Brain microvascular endothelial cell (primary cell): ENCODE data around the gene COL27A1.

Experiments
- DNase-seq: peaks from one replicate; pipeline ENCODE4 v3.0.0-alpha.2; 2020
- H3K27ac ChIP-seq: fragments of 250-450 bp; sonication (Bioruptor Pico); 2 replicates; pipeline ENCODE4 v1.5.1; 2020; ENCODE audit warnings: mild to moderate bottlenecking, moderate library complexity
- H3K27me3 ChIP-seq: fragments of 250-450 bp; sonication (Bioruptor Pico); replicated peaks from 2 replicates; pipeline ENCODE4 v1.5.1; 2020; ENCODE audit warnings: mild to moderate bottlenecking
- H3K36me3 ChIP-seq: fragments of 250-450 bp; sonication (Bioruptor Pico); replicated peaks from 2 replicates; pipeline ENCODE4 v1.5.1; 2020; ENCODE audit warnings: mild to moderate bottlenecking
- H3K4me3 ChIP-seq: 2 replicates; pipeline ENCODE4 v1.5.1; 2011; ENCODE audit warnings: low read depth, mild to moderate bottlenecking, control low read depth, low read length, moderate library complexity
- in situ Hi-C: cut with HindIII; loops from 2 replicates; pipeline ENCODE4 v1.10.0; 2017; ENCODE audit warnings: low sequenced_read_pairs, low pct_ligation_motif_present
- TF ChIP-seq, protein P1 (sequence below): IDR thresholded peaks from 2 replicates; pipeline ENCODE4 v1.5.1; 2011; ENCODE audit warnings: low read depth, mild to moderate bottlenecking, moderate library complexity, low read length, control low read depth, inconsistent platforms; ENCODE audit errors: missing control alignments

Gene COL27A1

DNA sequence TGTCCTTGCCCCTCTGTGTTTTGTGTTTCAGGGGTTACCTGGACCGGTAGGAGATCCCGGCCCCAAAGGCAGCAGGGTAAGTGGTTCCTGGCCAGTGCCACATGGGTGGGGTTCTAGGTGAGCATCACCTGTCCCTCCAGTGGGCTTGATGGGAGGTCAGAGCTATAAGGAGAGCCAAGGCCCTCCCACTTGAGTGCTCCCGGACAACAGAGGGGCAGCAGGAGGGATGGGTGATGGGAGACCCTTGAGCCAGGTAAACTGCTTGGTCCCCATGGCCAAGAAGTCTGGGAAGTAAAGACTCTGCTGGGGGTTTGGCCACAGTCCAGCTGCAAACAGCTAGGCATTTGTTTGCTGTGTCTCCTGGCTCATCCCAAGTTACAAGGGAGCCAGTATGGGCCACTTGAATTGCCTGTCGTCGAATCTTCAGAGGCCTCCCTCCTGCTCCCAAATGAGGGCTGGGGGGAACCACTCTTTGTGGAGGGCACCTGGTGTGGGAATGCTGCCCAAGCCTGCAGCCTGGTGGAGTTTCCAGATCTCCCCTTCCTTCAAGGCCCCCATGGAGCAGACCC lies 51.0 kb downstream of the COL27A1 start:
- H3K27me3 ChIP-seq: no peaks in the 10 kb centered on the region
- in situ Hi-C loops: no loop called here
- no peaks in the 10 kb centered on the region for H3K36me3 ChIP-seq
- H3K4me3 ChIP-seq: no peak overlapping the region
- TF ChIP-seq, protein P1, sequence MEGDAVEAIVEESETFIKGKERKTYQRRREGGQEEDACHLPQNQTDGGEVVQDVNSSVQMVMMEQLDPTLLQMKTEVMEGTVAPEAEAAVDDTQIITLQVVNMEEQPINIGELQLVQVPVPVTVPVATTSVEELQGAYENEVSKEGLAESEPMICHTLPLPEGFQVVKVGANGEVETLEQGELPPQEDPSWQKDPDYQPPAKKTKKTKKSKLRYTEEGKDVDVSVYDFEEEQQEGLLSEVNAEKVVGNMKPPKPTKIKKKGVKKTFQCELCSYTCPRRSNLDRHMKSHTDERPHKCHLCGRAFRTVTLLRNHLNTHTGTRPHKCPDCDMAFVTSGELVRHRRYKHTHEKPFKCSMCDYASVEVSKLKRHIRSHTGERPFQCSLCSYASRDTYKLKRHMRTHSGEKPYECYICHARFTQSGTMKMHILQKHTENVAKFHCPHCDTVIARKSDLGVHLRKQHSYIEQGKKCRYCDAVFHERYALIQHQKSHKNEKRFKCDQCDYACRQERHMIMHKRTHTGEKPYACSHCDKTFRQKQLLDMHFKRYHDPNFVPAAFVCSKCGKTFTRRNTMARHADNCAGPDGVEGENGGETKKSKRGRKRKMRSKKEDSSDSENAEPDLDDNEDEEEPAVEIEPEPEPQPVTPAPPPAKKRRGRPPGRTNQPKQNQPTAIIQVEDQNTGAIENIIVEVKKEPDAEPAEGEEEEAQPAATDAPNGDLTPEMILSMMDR: no peak
- no peak for DNase-seq
- H3K27ac ChIP-seq: no peak overlapping the region

DNA sequence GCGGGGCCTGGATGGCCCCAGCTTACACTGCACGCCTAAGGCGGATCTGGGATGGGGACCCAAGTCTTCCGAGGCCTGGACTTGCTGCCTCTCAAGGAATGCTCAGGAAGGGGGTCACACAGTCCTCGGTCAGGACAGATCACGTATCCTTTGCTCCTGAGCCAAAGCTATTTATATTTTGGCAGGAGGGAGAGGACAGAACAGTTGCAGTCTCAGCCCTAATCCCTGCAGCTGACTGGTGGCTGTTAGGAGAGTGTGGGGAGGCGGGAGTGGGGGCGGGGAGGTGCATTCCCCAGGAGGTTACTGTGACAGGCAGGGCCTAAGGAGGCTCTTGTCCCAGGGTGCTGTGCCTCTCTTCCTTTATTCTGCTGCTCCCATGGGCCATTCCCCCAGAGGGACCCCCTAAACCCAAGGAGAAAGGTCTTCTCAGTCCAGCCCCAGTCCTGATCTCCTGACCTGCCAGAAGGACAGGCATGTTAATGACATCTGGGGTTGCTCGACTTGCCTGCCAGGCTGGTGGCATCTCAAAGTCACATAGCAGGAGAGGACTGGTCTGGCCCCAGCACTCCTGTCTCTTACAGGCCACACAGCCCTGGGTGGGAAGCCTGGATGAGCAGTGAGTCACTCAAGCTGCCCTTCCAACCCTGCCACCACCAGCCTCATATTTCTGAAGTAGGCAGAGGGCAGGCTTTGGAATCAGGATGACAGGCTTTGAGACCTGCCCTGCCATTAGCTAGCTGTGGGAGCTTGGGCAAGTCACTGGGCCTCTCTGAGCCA lies 51.9 kb downstream of the COL27A1 start:
- peak; percentile 32 for DNase-seq
- TF ChIP-seq, protein P1: no peak

DNA sequence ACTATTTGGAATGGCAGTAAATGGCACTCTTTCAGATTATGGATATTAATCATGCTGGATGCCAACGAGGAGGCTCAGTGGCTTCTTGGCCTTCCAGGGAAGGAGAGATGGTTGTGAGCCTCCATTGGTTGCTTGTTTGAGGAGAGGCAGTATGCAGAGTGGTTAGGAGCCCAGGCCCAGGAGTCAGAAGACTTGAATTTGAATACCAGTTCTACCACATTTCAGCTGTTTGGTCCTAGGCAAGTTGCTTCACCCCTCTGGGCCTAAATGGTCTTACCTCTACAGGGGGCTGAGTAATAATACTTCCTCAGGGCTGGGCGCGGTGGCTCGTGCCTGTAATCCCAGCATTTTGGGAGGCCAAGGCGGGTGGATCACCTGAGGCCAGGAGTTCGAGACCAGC lies 52.5 kb downstream of the COL27A1 start:
- in situ Hi-C loops: no loop called here
- Histone ChIP-seq H3K27me3 (no peaks in the 10 kb centered on the region), H3K36me3 (no peaks in the 10 kb centered on the region), H3K4me3 (no peak overlapping the region), H3K27ac (no peak overlapping the region)
- DNase-seq: no peak
- TF ChIP-seq, protein P1: no peak

More for the DNA sequence above, 51.9 kb downstream of the COL27A1 start:
- in situ Hi-C loops: no loop called here
- Histone ChIP-seq H3K27ac (no peak overlapping the region), H3K36me3 (no peaks in the 10 kb centered on the region), H3K4me3 (no peak overlapping the region), H3K27me3 (no peaks in the 10 kb centered on the region)

DNA sequence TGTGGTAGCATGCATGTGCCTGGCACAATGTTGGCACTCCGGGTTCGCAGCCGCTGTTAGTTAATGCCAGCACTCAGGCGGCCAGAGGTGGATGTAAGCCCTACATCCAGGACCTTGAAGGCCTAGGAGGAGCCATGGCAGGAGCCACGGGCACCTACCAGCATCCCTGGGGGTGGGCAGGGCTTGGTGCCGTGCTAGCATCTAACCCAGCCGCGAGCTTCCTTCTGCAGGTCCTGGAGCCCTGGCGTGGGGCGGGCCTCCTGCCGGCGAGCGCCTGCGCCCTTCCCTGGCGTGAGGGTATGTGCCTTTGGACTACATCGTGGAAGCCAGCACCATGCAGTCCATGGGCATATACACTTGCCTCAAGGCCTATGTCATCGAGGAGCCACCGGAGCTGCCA lies 53.8 kb downstream of the COL27A1 start:
- in situ Hi-C loops: no loop called here
- Histone ChIP-seq H3K27me3 (no peaks in the 10 kb centered on the region), H3K4me3 (no peak overlapping the region), H3K27ac (no peak overlapping the region), H3K36me3 (peaks cover 3% of the 10 kb centered on the region)
- no peak for DNase-seq
- TF ChIP-seq, protein P1: no peak

DNA sequence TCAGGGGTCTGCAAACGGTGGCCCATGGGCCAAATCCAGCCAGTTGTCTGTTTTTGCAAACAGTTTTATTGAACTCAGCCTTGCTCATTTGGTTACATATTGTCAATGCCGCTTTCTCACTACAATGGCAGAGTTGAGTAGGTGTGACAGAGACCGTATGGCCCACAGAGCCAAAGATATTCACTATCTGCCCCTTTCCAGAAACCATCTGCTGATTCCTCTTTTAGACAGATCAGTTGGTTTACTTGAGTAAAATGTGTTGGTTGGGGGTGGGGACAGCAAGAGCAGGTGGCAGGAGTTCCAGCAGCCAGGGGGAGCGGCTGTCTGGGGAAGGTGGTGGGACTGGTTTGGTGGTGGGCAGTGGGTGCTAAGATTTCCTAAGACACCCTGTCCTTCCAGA lies 54.8 kb downstream of the COL27A1 start:
- in situ Hi-C loops: no loop called here
- Histone ChIP-seq H3K27ac (no peak overlapping the region), H3K4me3 (no peak overlapping the region), H3K36me3 (peaks cover 3% of the 10 kb centered on the region), H3K27me3 (no peaks in the 10 kb centered on the region)
- TF ChIP-seq, protein P1: no peak
- no peak for DNase-seq
